ENCODE data around the gene MAP3K9. TPM values are rescaled to one million over a fixed set of nuclear protein-coding genes. Genes with fewer than 3 reads are reported as not detected.

Gene MAP3K9
- total and polyA plus RNA-seq, 2 experiments from 2014 or later, result 4.4 to 9.2 TPM

DNA sequence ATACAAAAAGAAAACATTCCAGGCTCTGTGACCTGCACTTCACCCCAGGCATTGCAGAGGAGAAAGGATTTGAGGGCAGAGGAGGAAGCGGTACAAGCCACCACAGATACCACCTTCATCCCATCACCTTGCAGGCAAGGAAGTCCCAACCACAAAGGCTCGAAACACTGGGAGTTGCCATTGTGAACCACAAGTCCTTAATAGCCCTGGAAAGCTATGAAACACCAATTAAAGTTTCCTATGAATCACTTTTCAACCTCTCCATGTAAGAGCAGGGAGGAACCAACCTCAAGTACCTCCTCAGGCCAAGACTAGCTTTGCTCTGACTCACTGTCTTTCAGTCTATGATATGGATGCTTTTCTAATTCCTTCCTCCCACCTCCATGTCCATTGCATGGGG, 27.0 kb downstream of the MAP3K9 start:
- no peak overlapping the region for H3K27ac ChIP-seq
- no peak overlapping the region for H2AFZ ChIP-seq
- no peak overlapping the region for H3K4me2 ChIP-seq
- TF ChIP-seq, protein P1, sequence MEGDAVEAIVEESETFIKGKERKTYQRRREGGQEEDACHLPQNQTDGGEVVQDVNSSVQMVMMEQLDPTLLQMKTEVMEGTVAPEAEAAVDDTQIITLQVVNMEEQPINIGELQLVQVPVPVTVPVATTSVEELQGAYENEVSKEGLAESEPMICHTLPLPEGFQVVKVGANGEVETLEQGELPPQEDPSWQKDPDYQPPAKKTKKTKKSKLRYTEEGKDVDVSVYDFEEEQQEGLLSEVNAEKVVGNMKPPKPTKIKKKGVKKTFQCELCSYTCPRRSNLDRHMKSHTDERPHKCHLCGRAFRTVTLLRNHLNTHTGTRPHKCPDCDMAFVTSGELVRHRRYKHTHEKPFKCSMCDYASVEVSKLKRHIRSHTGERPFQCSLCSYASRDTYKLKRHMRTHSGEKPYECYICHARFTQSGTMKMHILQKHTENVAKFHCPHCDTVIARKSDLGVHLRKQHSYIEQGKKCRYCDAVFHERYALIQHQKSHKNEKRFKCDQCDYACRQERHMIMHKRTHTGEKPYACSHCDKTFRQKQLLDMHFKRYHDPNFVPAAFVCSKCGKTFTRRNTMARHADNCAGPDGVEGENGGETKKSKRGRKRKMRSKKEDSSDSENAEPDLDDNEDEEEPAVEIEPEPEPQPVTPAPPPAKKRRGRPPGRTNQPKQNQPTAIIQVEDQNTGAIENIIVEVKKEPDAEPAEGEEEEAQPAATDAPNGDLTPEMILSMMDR (IDR thresholded peaks at IDR 0.05; ENCODE audit: poor library complexity), result no peak
- TF ChIP-seq EZH2 (IDR thresholded peaks at IDR 0.05; ENCODE audit: borderline replicate concordance) (no peak), EZH2phosphoT487 (IDR thresholded peaks at IDR 0.05; ENCODE audit: low read depth, severe bottlenecking, unreplicated experiment) (no peak)
- H3K9me2 ChIP-seq (replicated peaks; ENCODE audit: insufficient read depth), result no peaks in the 10 kb centered on the region
- H3K4me3 ChIP-seq, result no peak overlapping the region
- H3K27me3 ChIP-seq, result no peaks in the 10 kb centered on the region
- no peak for DNase-seq (ENCODE audit: low spot score)
- no peaks in the 10 kb centered on the region for H3K9me3 ChIP-seq (ENCODE audit: low read depth)
- H4K20me1 ChIP-seq (ENCODE audit: insufficient read depth, poor library complexity, severe bottlenecking), result no peaks in the 10 kb centered on the region
- no peaks in the 10 kb centered on the region for H3K36me3 ChIP-seq (replicated peaks; ENCODE audit: insufficient read depth, low read depth)
- 83% methylated on average over 2 of the region's 2 CpGs for WGBS (ENCODE audit: low lambda C conversion rate, missing lambda C conversion rate)
- no peaks in the 10 kb centered on the region for H3K4me1 ChIP-seq (ENCODE audit: insufficient read depth)
- H3K79me2 ChIP-seq, result peaks cover 9% of the 10 kb centered on the region

DNA sequence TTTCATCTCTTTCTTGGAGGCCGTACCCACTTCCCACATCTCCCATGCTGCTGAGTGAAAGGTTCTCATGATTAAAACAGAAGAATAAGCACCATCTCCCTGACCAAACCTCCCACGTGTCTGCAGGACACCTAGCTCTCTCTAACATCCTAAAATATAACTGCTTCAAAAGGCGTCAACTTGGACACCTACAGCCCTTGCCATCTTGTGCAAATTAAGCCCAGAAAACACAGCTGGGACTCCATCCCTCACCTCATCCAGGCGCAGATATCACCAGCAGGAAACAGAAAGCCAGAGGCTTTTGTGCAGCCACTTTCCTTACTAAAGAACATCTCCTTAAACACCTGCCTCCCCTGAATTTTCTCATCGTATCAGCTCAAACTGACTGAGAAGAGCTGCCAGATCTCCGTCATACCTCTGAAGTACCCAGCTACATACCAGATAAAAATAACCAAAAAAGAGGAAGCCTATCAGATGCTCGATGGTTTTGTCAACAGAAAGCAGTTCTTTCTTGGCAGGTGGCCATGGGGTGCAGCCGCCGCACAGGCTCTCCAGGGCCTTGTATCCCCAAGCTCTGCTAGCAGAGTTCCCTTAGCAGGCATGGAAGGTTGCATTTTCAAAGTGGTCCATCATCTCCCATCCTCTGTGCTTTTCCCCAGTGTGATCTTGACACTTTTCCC, 28.8 kb downstream of the MAP3K9 start:
- no peak for DNase-seq (ENCODE audit: low spot score)
- no peaks in the 10 kb centered on the region for H3K9me2 ChIP-seq (replicated peaks; ENCODE audit: insufficient read depth)
- H3K4me1 ChIP-seq (ENCODE audit: insufficient read depth), result no peaks in the 10 kb centered on the region
- H3K4me3 ChIP-seq, result no peak overlapping the region
- H3K27ac ChIP-seq, result no peak overlapping the region
- no peak overlapping the region for H3K4me2 ChIP-seq
- peaks cover 9% of the 10 kb centered on the region for H3K79me2 ChIP-seq
- no peaks in the 10 kb centered on the region for H3K27me3 ChIP-seq
- TF ChIP-seq EZH2 (IDR thresholded peaks at IDR 0.05; ENCODE audit: borderline replicate concordance) (no peak), EZH2phosphoT487 (IDR thresholded peaks at IDR 0.05; ENCODE audit: low read depth, severe bottlenecking, unreplicated experiment) (no peak)
- TF ChIP-seq, protein P1 (IDR thresholded peaks at IDR 0.05; ENCODE audit: poor library complexity), result no peak
- no peaks in the 10 kb centered on the region for H4K20me1 ChIP-seq (ENCODE audit: insufficient read depth, poor library complexity, severe bottlenecking)
- no peaks in the 10 kb centered on the region for H3K36me3 ChIP-seq (replicated peaks; ENCODE audit: insufficient read depth, low read depth)
- no peaks in the 10 kb centered on the region for H3K9me3 ChIP-seq (ENCODE audit: low read depth)
- 94% methylated on average over 9 of the region's 9 CpGs for WGBS (ENCODE audit: low lambda C conversion rate, missing lambda C conversion rate)
- no peak overlapping the region for H2AFZ ChIP-seq

DNA sequence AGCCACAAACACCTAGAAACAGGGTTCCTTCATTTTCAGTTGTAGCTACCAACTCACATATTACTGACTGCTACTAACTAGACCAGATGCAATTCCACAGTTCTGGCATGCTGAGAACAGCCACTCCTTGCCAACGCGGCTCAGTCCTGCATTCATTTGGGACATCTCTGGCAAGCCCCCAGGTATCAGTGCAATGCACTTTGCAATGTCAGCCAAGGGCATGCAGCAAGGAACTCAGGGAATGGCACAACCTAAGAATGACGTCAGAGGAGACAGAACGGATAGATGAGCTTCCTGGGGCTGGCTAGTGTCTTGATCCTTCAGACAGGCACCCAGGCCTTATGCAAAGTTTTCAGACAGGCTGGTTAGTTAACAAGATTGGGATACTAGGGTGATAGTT, 29.6 kb downstream of the MAP3K9 start:
- H3K79me2 ChIP-seq, result peaks cover 9% of the 10 kb centered on the region
- TF ChIP-seq EZH2phosphoT487 (IDR thresholded peaks at IDR 0.05; ENCODE audit: low read depth, severe bottlenecking, unreplicated experiment) (no peak), EZH2 (IDR thresholded peaks at IDR 0.05; ENCODE audit: borderline replicate concordance) (no peak)
- TF ChIP-seq, protein P1 (IDR thresholded peaks at IDR 0.05; ENCODE audit: poor library complexity), result no peak
- no peak overlapping the region for H3K4me3 ChIP-seq
- no peaks in the 10 kb centered on the region for H3K9me3 ChIP-seq (ENCODE audit: low read depth)
- no peak overlapping the region for H3K27ac ChIP-seq
- H3K4me2 ChIP-seq, result no peak overlapping the region
- no peaks in the 10 kb centered on the region for H3K36me3 ChIP-seq (replicated peaks; ENCODE audit: insufficient read depth, low read depth)
- no peaks in the 10 kb centered on the region for H4K20me1 ChIP-seq (ENCODE audit: insufficient read depth, poor library complexity, severe bottlenecking)
- no peaks in the 10 kb centered on the region for H3K9me2 ChIP-seq (replicated peaks; ENCODE audit: insufficient read depth)
- H3K4me1 ChIP-seq (ENCODE audit: insufficient read depth), result no peaks in the 10 kb centered on the region
- no peaks in the 10 kb centered on the region for H3K27me3 ChIP-seq
- no peak for DNase-seq (ENCODE audit: low spot score)
- no peak overlapping the region for H2AFZ ChIP-seq
- WGBS (ENCODE audit: low lambda C conversion rate, missing lambda C conversion rate), result 82% methylated on average over 4 of the region's 4 CpGs
